Measurements from ENCODE around the gene C7orf33.

GRCh38 chr7:148607151-148607661, 16.6 kb downstream of the C7orf33 start:
- TF ChIP-seq CTCF (IDR thresholded peaks at IDR 0.05; ENCODE audit: insufficient read depth, low read length), result no peak
- no peak for TF ChIP-seq REST (IDR thresholded peaks at IDR 0.05; ENCODE audit: insufficient replicate concordance, low read depth)
- no peak for TF ChIP-seq POLR2AphosphoS5 (IDR thresholded peaks at IDR 0.05; ENCODE audit: low read depth)
- no peak for TF ChIP-seq GABPA (IDR thresholded peaks at IDR 0.05; ENCODE audit: low read depth)
